GM12892 (cell line): ENCODE data around the gene KCNK1.

Experiments
- POLR2A ChIP-seq: IDR thresholded peaks from 2 replicates; pipeline ENCODE4 v1.6.1; 2011; ENCODE audit warnings: low read depth, low read length, control low read depth
- POLR2AphosphoS5 ChIP-seq: IDR thresholded peaks from 2 replicates; pipeline ENCODE4 v1.6.1; 2011; ENCODE audit warnings: low read depth, low read length, control low read depth

DNA sequence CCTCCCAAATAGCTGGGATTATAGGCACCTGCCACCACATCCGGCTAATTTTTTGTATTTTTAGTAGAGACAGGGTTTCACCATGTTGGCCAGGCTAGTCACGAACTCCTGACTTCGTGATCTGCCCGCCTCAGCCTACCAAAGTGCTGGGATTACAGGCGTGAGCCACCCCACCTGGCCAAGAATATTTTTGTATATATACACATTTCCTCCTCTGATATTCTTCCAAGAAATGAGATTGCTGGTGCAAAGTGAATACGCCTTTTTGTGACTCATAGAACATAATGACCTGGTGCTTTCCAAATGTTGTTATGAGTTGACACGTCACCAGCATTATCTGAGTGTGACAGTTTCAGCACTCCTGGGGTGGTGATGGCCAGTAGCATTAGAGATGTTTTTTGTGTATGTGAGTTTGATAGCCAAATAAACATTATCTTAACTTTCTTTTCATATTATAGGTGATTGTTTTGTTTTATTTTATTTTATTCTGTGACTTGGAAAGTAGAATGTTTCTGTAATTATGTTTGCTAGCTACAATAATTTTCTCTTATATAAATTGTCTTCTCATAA, 54.9 kb downstream of the KCNK1 start:
- TF ChIP-seq POLR2AphosphoS5 = no peak
- TF ChIP-seq POLR2A = no peak
